Trophoblast cell (in vitro differentiated cells and primary cell): ENCODE results near the gene APC.

Source experiments
- DNase-seq, 2 donors: peaks; one replicate each; pipeline ENCODE4 v3.0.0-alpha.2; 2016
- H2AFZ ChIP-seq: 2 replicates; pipeline ENCODE4 v1.6.1; 2013; ENCODE audit warnings: low read length, moderate library complexity, mild to moderate bottlenecking; ENCODE audit not compliant: insufficient read depth, poor library complexity
- H2AK5ac ChIP-seq: 2 replicates; pipeline ENCODE4 v1.6.1; 2013; ENCODE audit warnings: mild to moderate bottlenecking, low read length
- H2BK120ac ChIP-seq: 2 replicates; pipeline ENCODE4 v1.6.1; 2013; ENCODE audit warnings: low read length, mild to moderate bottlenecking, moderate library complexity; ENCODE audit not compliant: insufficient read depth, poor library complexity
- H2BK12ac ChIP-seq: 2 replicates; pipeline ENCODE4 v1.6.1; 2013; ENCODE audit warnings: mild to moderate bottlenecking, low read length, moderate library complexity
- H2BK5ac ChIP-seq: 2 replicates; pipeline ENCODE4 v1.6.1; 2013; ENCODE audit warnings: low read length, low read depth, moderate library complexity, mild to moderate bottlenecking; ENCODE audit not compliant: poor library complexity
- H3K14ac ChIP-seq: 2 replicates; pipeline ENCODE4 v1.6.1; 2013; ENCODE audit warnings: mild to moderate bottlenecking, low read length
- H3K18ac ChIP-seq: 2 replicates; pipeline ENCODE4 v1.6.1; 2013; ENCODE audit warnings: mild to moderate bottlenecking, low read length
- H3K23ac ChIP-seq: 2 replicates; pipeline ENCODE4 v1.6.1; 2013; ENCODE audit warnings: low read length
- H3K27ac ChIP-seq: 2 replicates; pipeline ENCODE4 v1.5.1; 2013; ENCODE audit warnings: low read depth, mild to moderate bottlenecking, inconsistent platforms, low read length, moderate library complexity
- H3K27me3 ChIP-seq: 2 replicates; pipeline ENCODE4 v1.6.1; 2013; ENCODE audit warnings: inconsistent platforms, mild to moderate bottlenecking, low read length, moderate library complexity; ENCODE audit not compliant: insufficient read depth
- H3K36me3 ChIP-seq, 2 experiments: 1 replicate in 1 of 2; 2 replicates in 1 of 2; pipeline ENCODE4 v1.6.1; 2013; ENCODE audit warnings: low read length in 2 of 2, mild to moderate bottlenecking in 2 of 2, moderate library complexity in 1 of 2; ENCODE audit not compliant: insufficient read depth in 2 of 2, control insufficient read depth in 1 of 2
- H3K4ac ChIP-seq: 2 replicates; pipeline ENCODE4 v1.6.1; 2013; ENCODE audit warnings: low read depth, mild to moderate bottlenecking, low read length, moderate library complexity
- H3K4me1 ChIP-seq, 2 experiments: 1 replicate in 1 of 2; 2 replicates in 1 of 2; pipeline ENCODE4 v1.6.1; 2013; ENCODE audit warnings: low read length in 2 of 2, mild to moderate bottlenecking in 2 of 2, moderate library complexity in 1 of 2; ENCODE audit not compliant: insufficient read depth in 2 of 2, control insufficient read depth in 1 of 2
- H3K4me2 ChIP-seq: 2 replicates; pipeline ENCODE4 v1.6.1; 2013; ENCODE audit warnings: inconsistent platforms, mild to moderate bottlenecking, low read length, moderate library complexity
- H3K4me3 ChIP-seq: 2 replicates; pipeline ENCODE4 v1.5.1; 2013; ENCODE audit warnings: mild to moderate bottlenecking, low read depth, low read length, inconsistent platforms
- H3K79me1 ChIP-seq: one replicate; pipeline ENCODE4 v1.6.1; 2013; ENCODE audit warnings: low read length
- H3K79me2 ChIP-seq: 2 replicates; pipeline ENCODE4 v1.6.1; 2013; ENCODE audit warnings: low read length, mild to moderate bottlenecking; ENCODE audit not compliant: control insufficient read depth, insufficient read depth, poor library complexity
- H3K9ac ChIP-seq: 2 replicates; pipeline ENCODE4 v1.6.1; 2013; ENCODE audit warnings: mild to moderate bottlenecking, low read length
- H3K9me3 ChIP-seq: 2 replicates; pipeline ENCODE4 v1.6.1; 2013; ENCODE audit warnings: low read depth, mild to moderate bottlenecking, control low read depth, inconsistent platforms, low read length; ENCODE audit not compliant: insufficient read depth
- H4K12ac ChIP-seq: 2 replicates; pipeline ENCODE4 v1.6.1; 2013; ENCODE audit warnings: low read depth, mild to moderate bottlenecking, low read length, moderate library complexity
- H4K8ac ChIP-seq: 2 replicates; pipeline ENCODE4 v1.6.1; 2013; ENCODE audit warnings: low read depth, mild to moderate bottlenecking, low read length, moderate library complexity
- H4K91ac ChIP-seq: one replicate; pipeline ENCODE4 v1.6.1; 2013; ENCODE audit warnings: low read depth, mild to moderate bottlenecking, low read length, moderate library complexity
- WGBS: extraction: QIAGEN DNeasy Blood & Tissue Kit; methylation state at CpG from one replicate; pipeline ENCODE4 v1.1.7; 2013; ENCODE audit warnings: missing lambda C conversion rate; ENCODE audit not compliant: insufficient read length, insufficient coverage; ENCODE audit errors: extremely low coverage; 5-methylcytosine and 5-hydroxymethylcytosine counted together

APC gene

DNA sequence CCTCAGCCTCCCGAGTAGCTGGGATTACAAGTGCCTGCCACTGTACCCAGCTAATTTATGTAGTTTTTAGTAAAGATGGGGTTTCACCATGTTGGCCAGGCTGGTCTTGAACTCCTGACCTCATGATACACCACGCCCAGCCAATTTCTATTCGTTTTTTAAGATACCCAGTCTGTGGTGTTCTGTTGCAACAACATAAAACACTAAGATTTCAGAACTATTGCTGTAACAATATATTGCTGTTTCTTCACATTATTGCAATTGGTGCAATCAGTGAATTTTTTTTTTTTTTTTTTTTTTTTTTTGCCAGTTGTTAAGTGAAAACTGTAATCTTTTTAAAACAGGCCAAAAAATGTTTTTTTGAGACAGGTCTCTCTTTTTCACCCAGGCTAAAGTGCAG lies 133.3 kb downstream of the APC start:
- no peaks in the 10 kb centered on the region for H3K4me1 ChIP-seq
- H2AFZ ChIP-seq, result no peak overlapping the region
- no peak overlapping the region for H3K23ac ChIP-seq
- no peak overlapping the region for H3K4me2 ChIP-seq
- no peaks in the 10 kb centered on the region for H3K27me3 ChIP-seq
- no peak overlapping the region for H3K27ac ChIP-seq
- H3K14ac ChIP-seq, result no peak overlapping the region
- H3K4me3 ChIP-seq, result no peak overlapping the region
- no peak overlapping the region for H2BK120ac ChIP-seq
- no peak overlapping the region for H3K4ac ChIP-seq
- H3K18ac ChIP-seq, result no peak overlapping the region
- no peak overlapping the region for H2BK12ac ChIP-seq
- H2BK5ac ChIP-seq, result no peak overlapping the region
- H3K9ac ChIP-seq, result no peak overlapping the region
- no CpG with 5 or more reads among the region's 3 CpGs for WGBS
- no peak for DNase-seq
- H2AK5ac ChIP-seq, result no peak overlapping the region
- no peak overlapping the region for H4K12ac ChIP-seq
- H3K79me1 ChIP-seq, result no peaks in the 10 kb centered on the region
- H4K91ac ChIP-seq, result no peak overlapping the region
- no peaks in the 10 kb centered on the region for H3K9me3 ChIP-seq
- no peak overlapping the region for H4K8ac ChIP-seq
- H3K36me3 ChIP-seq, result peaks cover 21 to 33% of the 10 kb centered on the region in 2 experiments
- no peaks in the 10 kb centered on the region for H3K79me2 ChIP-seq

DNA sequence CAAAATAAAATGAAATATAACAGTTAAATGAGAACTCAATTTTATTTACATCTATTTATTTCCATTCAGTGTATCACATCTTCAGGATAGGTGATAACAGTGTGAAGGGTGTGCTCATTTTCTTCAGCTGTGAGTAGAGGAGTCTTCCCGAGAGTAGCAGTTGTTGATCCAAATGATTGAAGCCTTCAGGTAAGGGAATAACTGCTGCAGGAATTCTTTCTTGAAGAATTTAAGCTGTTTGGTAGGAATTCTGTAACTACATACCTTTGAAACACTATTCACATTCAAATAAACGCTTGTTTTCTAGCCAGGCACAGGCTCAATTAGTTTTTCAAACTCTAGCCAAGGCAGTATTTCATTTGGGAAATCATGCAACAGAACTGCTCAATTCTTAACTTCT lies 138.7 kb downstream of the APC start:
- H3K18ac ChIP-seq, result no peak overlapping the region
- H3K79me1 ChIP-seq, result no peaks in the 10 kb centered on the region
- no peaks in the 10 kb centered on the region for H3K9me3 ChIP-seq
- H3K4me1 ChIP-seq, result no peaks in the 10 kb centered on the region
- no peak overlapping the region for H4K12ac ChIP-seq
- no peak overlapping the region for H2BK5ac ChIP-seq
- no peak overlapping the region for H3K23ac ChIP-seq
- no peaks in the 10 kb centered on the region for H3K27me3 ChIP-seq
- WGBS, result no CpG with 5 or more reads among the region's 2 CpGs
- no peak overlapping the region for H2AFZ ChIP-seq
- H3K27ac ChIP-seq, result no peak overlapping the region
- H2BK120ac ChIP-seq, result no peak overlapping the region
- H3K4me3 ChIP-seq, result no peak overlapping the region
- H4K8ac ChIP-seq, result no peak overlapping the region
- no peak overlapping the region for H4K91ac ChIP-seq
- no peak overlapping the region for H3K14ac ChIP-seq
- no peak overlapping the region for H3K4me2 ChIP-seq
- H3K4ac ChIP-seq, result no peak overlapping the region
- H2AK5ac ChIP-seq, result no peak overlapping the region
- no peak overlapping the region for H2BK12ac ChIP-seq
- no peak overlapping the region for H3K9ac ChIP-seq
- H3K36me3 ChIP-seq, result peaks cover 8 to 20% of the 10 kb centered on the region in 2 experiments
- peak in 1 of 2 donors; percentile 59 for DNase-seq
- H3K79me2 ChIP-seq, result no peaks in the 10 kb centered on the region

- WGBS, result no CpG with 5 or more reads among the region's 4 CpGs
- no peak overlapping the region for H3K4me2 ChIP-seq
- no peak overlapping the region for H3K14ac ChIP-seq
- H4K12ac ChIP-seq, result no peak overlapping the region
- H3K9me3 ChIP-seq, result no peaks in the 10 kb centered on the region
- H2AK5ac ChIP-seq, result no peak overlapping the region
- H2BK5ac ChIP-seq, result no peak overlapping the region
- H3K4me3 ChIP-seq, result no peak overlapping the region
- H2AFZ ChIP-seq, result no peak overlapping the region
- no peaks in the 10 kb centered on the region for H3K4me1 ChIP-seq
- no peak overlapping the region for H4K8ac ChIP-seq
- no peak overlapping the region for H3K23ac ChIP-seq
- no peaks in the 10 kb centered on the region for H3K27me3 ChIP-seq
- H3K79me1 ChIP-seq, result no peaks in the 10 kb centered on the region
- no peak overlapping the region for H2BK120ac ChIP-seq
- no peak overlapping the region for H3K27ac ChIP-seq
- H3K79me2 ChIP-seq, result no peaks in the 10 kb centered on the region
- peaks cover 8 to 31% of the 10 kb centered on the region in 2 experiments for H3K36me3 ChIP-seq
- no peak overlapping the region for H3K4ac ChIP-seq
- H4K91ac ChIP-seq, result no peak overlapping the region
- DNase-seq, result no peak
- no peak overlapping the region for H3K9ac ChIP-seq
- H3K18ac ChIP-seq, result no peak overlapping the region
- no peak overlapping the region for H2BK12ac ChIP-seq
These were observed 140.4 kb downstream of the APC start for GRCh38 chr5:112878101-112878500.

DNA sequence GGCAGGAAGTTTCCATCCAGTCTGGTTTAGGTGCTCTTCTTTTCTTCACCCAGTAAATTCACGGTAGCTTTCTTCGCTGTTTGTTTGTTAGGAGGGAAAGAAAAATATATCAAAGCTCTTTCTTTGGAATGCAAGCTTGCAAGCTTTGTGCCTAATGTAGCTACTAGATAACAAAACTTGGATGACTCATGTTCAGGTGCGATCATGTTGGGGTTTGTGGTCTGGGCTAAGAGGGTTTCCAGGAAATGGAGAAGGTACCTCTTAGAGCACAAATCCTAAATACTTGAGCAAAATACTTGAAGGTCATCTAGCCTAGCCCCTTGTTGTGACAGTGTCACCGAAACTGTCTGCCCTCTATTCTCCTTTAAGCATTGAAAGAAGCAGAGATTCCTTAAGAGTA lies 141.1 kb downstream of the APC start:
- H3K4me1 ChIP-seq, result no peaks in the 10 kb centered on the region

More for the DNA sequence above, 141.1 kb downstream of the APC start:
- H3K79me1 ChIP-seq, result no peaks in the 10 kb centered on the region
- H3K27ac ChIP-seq, result no peak overlapping the region
- no peaks in the 10 kb centered on the region for H3K9me3 ChIP-seq
- H2BK120ac ChIP-seq, result no peak overlapping the region
- WGBS, result no CpG with 5 or more reads among the region's 4 CpGs
- H2AFZ ChIP-seq, result no peak overlapping the region
- no peak overlapping the region for H3K4me3 ChIP-seq
- H3K79me2 ChIP-seq, result no peaks in the 10 kb centered on the region
- H4K12ac ChIP-seq, result no peak overlapping the region
- peak in 1 of 2 donors; percentile 67 for DNase-seq
- H3K14ac ChIP-seq, result no peak overlapping the region
- H3K4me2 ChIP-seq, result peak overlapping the region; percentile 0
- no peak overlapping the region for H3K9ac ChIP-seq
- no peak overlapping the region for H2BK12ac ChIP-seq
- no peak overlapping the region for H2AK5ac ChIP-seq
- no peak overlapping the region for H3K18ac ChIP-seq
- peaks cover 8 to 33% of the 10 kb centered on the region in 2 experiments for H3K36me3 ChIP-seq
- H3K4ac ChIP-seq, result no peak overlapping the region
- no peaks in the 10 kb centered on the region for H3K27me3 ChIP-seq
- H3K23ac ChIP-seq, result no peak overlapping the region
- no peak overlapping the region for H4K91ac ChIP-seq
- no peak overlapping the region for H4K8ac ChIP-seq
- H2BK5ac ChIP-seq, result no peak overlapping the region
